ENCODE data around the gene FAM111B. TPM values are rescaled to one million over a fixed set of nuclear protein-coding genes. Genes with fewer than 3 reads are reported as not detected.

FAM111B gene
- total RNA-seq, 4 donors from 2014 or later: 2.9 to 14.9 (median 8.0) TPM

GRCh38 chr11:59176330-59176729 lies 69.3 kb downstream of the FAM111B start:
- no peaks in the 10 kb centered on the region for H3K9me3 ChIP-seq
- WGBS, 2 donors: 58 to 77% methylated on average over 7 of the region's 7 CpGs
- peaks cover 0 to 7% (median 0%) of the 10 kb centered on the region in 4 donors for H3K27me3 ChIP-seq
- peaks cover 0 to 2% (median 0%) of the 10 kb centered on the region in 3 donors for H3K36me3 ChIP-seq
- H3K27ac ChIP-seq: no peak overlapping the region
- DNase-seq: no peak
- intact Hi-C loops (cut with DNase I): no loop called here
- TF ChIP-seq POLR2A (IDR thresholded peaks at IDR 0.05): no peak
- TF ChIP-seq, protein P1, sequence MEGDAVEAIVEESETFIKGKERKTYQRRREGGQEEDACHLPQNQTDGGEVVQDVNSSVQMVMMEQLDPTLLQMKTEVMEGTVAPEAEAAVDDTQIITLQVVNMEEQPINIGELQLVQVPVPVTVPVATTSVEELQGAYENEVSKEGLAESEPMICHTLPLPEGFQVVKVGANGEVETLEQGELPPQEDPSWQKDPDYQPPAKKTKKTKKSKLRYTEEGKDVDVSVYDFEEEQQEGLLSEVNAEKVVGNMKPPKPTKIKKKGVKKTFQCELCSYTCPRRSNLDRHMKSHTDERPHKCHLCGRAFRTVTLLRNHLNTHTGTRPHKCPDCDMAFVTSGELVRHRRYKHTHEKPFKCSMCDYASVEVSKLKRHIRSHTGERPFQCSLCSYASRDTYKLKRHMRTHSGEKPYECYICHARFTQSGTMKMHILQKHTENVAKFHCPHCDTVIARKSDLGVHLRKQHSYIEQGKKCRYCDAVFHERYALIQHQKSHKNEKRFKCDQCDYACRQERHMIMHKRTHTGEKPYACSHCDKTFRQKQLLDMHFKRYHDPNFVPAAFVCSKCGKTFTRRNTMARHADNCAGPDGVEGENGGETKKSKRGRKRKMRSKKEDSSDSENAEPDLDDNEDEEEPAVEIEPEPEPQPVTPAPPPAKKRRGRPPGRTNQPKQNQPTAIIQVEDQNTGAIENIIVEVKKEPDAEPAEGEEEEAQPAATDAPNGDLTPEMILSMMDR (IDR thresholded peaks at IDR 0.05): no peak
- no peak overlapping the region for H3K4me3 ChIP-seq
- H3K4me1 ChIP-seq: peaks cover 19 to 43% (median 26%) of the 10 kb centered on the region in 3 donors

Other genes starting within 250 kb of the FAM111B start
- not detected for gene GLYATL1, start 167.7 kb upstream of the FAM111B start, total RNA-seq
- gene GLYATL1B, start 20.9 kb upstream of the FAM111B start, total RNA-seq: not detected
- 10 to 100 TPM; 15.0 to 23.3 (median 16.7) TPM for gene FAM111A, start 35.6 kb downstream of the FAM111B start, total RNA-seq
- 1 to 10 TPM; 2.4 to 8.4 (median 4.6) TPM for gene DTX4, start 64.9 kb downstream of the FAM111B start, total RNA-seq
- 10 to 100 TPM in 1 of 4 donors, 1 to 10 TPM in 2, under 1 TPM in 1; 0.04 to 19.5 (median 5.1) TPM for gene MPEG1, start 105.7 kb downstream of the FAM111B start, total RNA-seq